ENCODE measurements around the gene WIPF1.
"Not testable (repeated sequence)": the region's sequence is repeated elsewhere in the genome, so short reads cannot be mapped to it uniquely, and the experiment has no call there.

WIPF1 gene

GRCh38 chr2:174572556-174572955 lies 25.0 kb downstream of the WIPF1 start:
- no peak for DNase-seq (ENCODE audit: low read depth)

GRCh38 chr2:174571669-174572323 lies 25.8 kb downstream of the WIPF1 start:
- no peak for DNase-seq (ENCODE audit: low read depth)

GRCh38 chr2:174570318-174570958 lies 27.2 kb downstream of the WIPF1 start:
- no peak for DNase-seq (ENCODE audit: low read depth)

- no peak for DNase-seq (ENCODE audit: low read depth)
These were observed 27.9 kb downstream of the WIPF1 start for GRCh38 chr2:174569678-174570077.

GRCh38 chr2:174568425-174568824 lies 29.2 kb downstream of the WIPF1 start:
- DNase-seq (ENCODE audit: low read depth): no peak

GRCh38 chr2:174566871-174567270 lies 30.7 kb downstream of the WIPF1 start:
- DNase-seq (ENCODE audit: low read depth): no peak

- DNase-seq (ENCODE audit: low read depth): no peak
These were observed 33.9 kb downstream of the WIPF1 start for GRCh38 chr2:174563530-174564282.

GRCh38 chr2:174561972-174562370 lies 35.6 kb downstream of the WIPF1 start:
- DNase-seq (ENCODE audit: low read depth): no peak

GRCh38 chr2:174561283-174561971 lies 36.2 kb downstream of the WIPF1 start:
- DNase-seq (ENCODE audit: low read depth): no peak

GRCh38 chr2:174560737-174561136 lies 36.9 kb downstream of the WIPF1 start:
- DNase-seq (ENCODE audit: low read depth): no peak

GRCh38 chr2:174555998-174556397 lies 41.6 kb downstream of the WIPF1 start:
- no peak for DNase-seq (ENCODE audit: low read depth)

GRCh38 chr2:174554529-174555150 lies 43.0 kb downstream of the WIPF1 start:
- DNase-seq (ENCODE audit: low read depth): no peak

- peak; percentile 18 for DNase-seq (ENCODE audit: low read depth)
These were observed 43.7 kb downstream of the WIPF1 start for GRCh38 chr2:174553811-174554493.

GRCh38 chr2:174552880-174553279 lies 44.7 kb downstream of the WIPF1 start:
- no peak for DNase-seq (ENCODE audit: low read depth)

GRCh38 chr2:174551697-174552096 lies 45.9 kb downstream of the WIPF1 start:
- DNase-seq (ENCODE audit: low read depth): no peak

GRCh38 chr2:174548646-174549045 lies 49.0 kb downstream of the WIPF1 start:
- DNase-seq (ENCODE audit: low read depth): not testable (repeated sequence)

- not testable (repeated sequence) for DNase-seq (ENCODE audit: low read depth)
These were observed 49.6 kb downstream of the WIPF1 start for GRCh38 chr2:174548021-174548420.

GRCh38 chr2:174546519-174547506 lies 50.8 kb downstream of the WIPF1 start:
- DNase-seq (ENCODE audit: low read depth): no peak

- no peak for DNase-seq (ENCODE audit: low read depth)
These were observed 52.4 kb downstream of the WIPF1 start for GRCh38 chr2:174545240-174545639.

GRCh38 chr2:174544802-174545201 lies 52.8 kb downstream of the WIPF1 start:
- no peak for DNase-seq (ENCODE audit: low read depth)
